Stimulated activated CD4-positive, alpha-beta T cell treated with anti-CD3 and anti-CD28 coated beads, TNF-alpha, amount 100 ng/mL, for 1 hour (primary cell): ENCODE data around the gene LIG3.
A peak's percentile ranks its signal among the peaks of the same experiment; 100 is the strongest.
"Not testable (repeated sequence)": the region's sequence is repeated elsewhere in the genome, so short reads cannot be mapped to it uniquely, and the experiment has no call there.

Experiments
- DNase-seq, 3 donors: peaks; one replicate each; pipeline ENCODE4 v3.0.0-alpha.2; 2020; ENCODE audit warnings: low read depth in 3 of 3, low spot score in 1 of 3

LIG3 gene

GRCh38 chr17:34980353-34980680, at the start of gene LIG3:
LIG3 (plus strand) TSS chr17:34980512; CDS start chr17:34983006, 2,494 bp downstream.
- DNase-seq, result peak; percentile 74 to 89 (median 87)

- not testable (repeated sequence) for DNase-seq
These were observed 29.5 kb upstream of the LIG3 start for GRCh38 chr17:34950780-34951179.

- DNase-seq, result no peak
These were observed 21.9 kb upstream of the LIG3 start for GRCh38 chr17:34958438-34958837.

GRCh38 chr17:34961093-34961911, 19.0 kb upstream of the LIG3 start, which contains the start of the genes CCT6B and ZNF830:
CCT6B (minus strand) TSS chr17:34961460; CDS start chr17:34961393, 67 bp downstream.
ZNF830 (plus strand) TSS chr17:34961540; CDS start chr17:34961567, 27 bp downstream.
- DNase-seq, result peak; percentile 69 to 74 (median 71)

GRCh38 chr17:34974179-34974578, 6.1 kb upstream of the LIG3 start:
- DNase-seq, result no peak

- DNase-seq, result no peak
These were observed 5.2 kb upstream of the LIG3 start for GRCh38 chr17:34974794-34975785.

- no peak for DNase-seq
These were observed 1.2 kb upstream of the LIG3 start for GRCh38 chr17:34979153-34979552.

- DNase-seq, result no peak
These were observed 511 bp upstream of the LIG3 start for GRCh38 chr17:34979650-34980352.

GRCh38 chr17:34980681-34981537, 597 bp downstream of the LIG3 start:
- DNase-seq, result peak; percentile 16 to 69 (median 33)

- DNase-seq, result no peak
These were observed 1.4 kb downstream of the LIG3 start for GRCh38 chr17:34981538-34982241.

GRCh38 chr17:34987232-34987631, 6.9 kb downstream of the LIG3 start:
- DNase-seq, result no peak

GRCh38 chr17:34988644-34989043, 8.3 kb downstream of the LIG3 start:
- DNase-seq, result no peak

- DNase-seq, result no peak
These were observed 9.2 kb downstream of the LIG3 start for GRCh38 chr17:34989473-34989872.

- DNase-seq, result no peak
These were observed 10.6 kb downstream of the LIG3 start for GRCh38 chr17:34990921-34991365.

- DNase-seq, result no peak
These were observed 11.3 kb downstream of the LIG3 start for GRCh38 chr17:34991606-34992005.

- DNase-seq, result no peak
These were observed 12.7 kb downstream of the LIG3 start for GRCh38 chr17:34993031-34993430.

- no peak for DNase-seq
These were observed 16.3 kb downstream of the LIG3 start for GRCh38 chr17:34996422-34997285.

- no peak for DNase-seq
These were observed 17.1 kb downstream of the LIG3 start for GRCh38 chr17:34997355-34997862.
